Hepatocyte (in vitro differentiated cells): ENCODE results near the gene SLC12A1. TPM values are rescaled to one million over a fixed set of nuclear protein-coding genes. Genes with fewer than 3 reads are reported as not detected.

Experiments
- DNase-seq: peaks from one replicate; pipeline ENCODE4 v3.0.0-alpha.2; 2016; ENCODE audit warnings: low spot score
- H2AFZ ChIP-seq: fragments of 200-600 bp; sonication (generic); 2 replicates; pipeline ENCODE4 v1.6.0; 2016; ENCODE audit warnings: antibody characterized with exemption, mild to moderate bottlenecking
- H3K27ac ChIP-seq: fragments of 200-600 bp; sonication (generic); 2 replicates; pipeline ENCODE4 v1.5.1; 2016; ENCODE audit warnings: mild to moderate bottlenecking
- H3K27me3 ChIP-seq: fragments of 200-600 bp; sonication (generic); 2 replicates; pipeline ENCODE4 v1.6.1; 2016
- H3K36me3 ChIP-seq: fragments of 200-600 bp; sonication (generic); replicated peaks from 2 replicates; pipeline ENCODE4 v1.5.1; 2016; ENCODE audit warnings: low read depth; ENCODE audit not compliant: insufficient read depth
- H3K4me1 ChIP-seq: fragments of 200-600 bp; sonication (generic); 2 replicates; pipeline ENCODE4 v1.5.1; 2016; ENCODE audit warnings: mild to moderate bottlenecking, moderate library complexity; ENCODE audit not compliant: insufficient read depth
- H3K4me2 ChIP-seq: fragments of 200-600 bp; sonication (generic); 2 replicates; pipeline ENCODE4 v1.6.0; 2016
- H3K4me3 ChIP-seq: fragments of 200-600 bp; sonication (generic); 2 replicates; pipeline ENCODE4 v1.5.1; 2016; ENCODE audit warnings: mild to moderate bottlenecking
- H3K79me2 ChIP-seq: fragments of 200-600 bp; sonication (generic); 2 replicates; pipeline ENCODE4 v1.6.0; 2017; ENCODE audit warnings: mild to moderate bottlenecking
- H3K9me2 ChIP-seq: fragments of 200-600 bp; sonication (generic); replicated peaks from 2 replicates; pipeline ENCODE4 v1.6.0; 2017; ENCODE audit warnings: mild to moderate bottlenecking; ENCODE audit not compliant: insufficient read depth
- H3K9me3 ChIP-seq: fragments of 200-600 bp; sonication (generic); 2 replicates; pipeline ENCODE4 v1.5.1; 2016; ENCODE audit warnings: low read depth, mild to moderate bottlenecking
- H4K20me1 ChIP-seq: fragments of 200-600 bp; sonication (generic); 2 replicates; pipeline ENCODE4 v1.6.0; 2016; ENCODE audit warnings: mild to moderate bottlenecking; ENCODE audit not compliant: insufficient read depth, poor library complexity, severe bottlenecking
- CTCF ChIP-seq: fragments of 200-600 bp; sonication (generic); IDR thresholded peaks from 2 replicates; pipeline ENCODE4 v1.5.1; 2016; ENCODE audit warnings: antibody characterized with exemption, mild to moderate bottlenecking; ENCODE audit not compliant: poor library complexity
- EZH2 ChIP-seq: fragments of 200-600 bp; sonication (generic); IDR thresholded peaks from 2 replicates; pipeline ENCODE4 v1.6.1; 2016; ENCODE audit warnings: antibody characterized with exemption, mild to moderate bottlenecking, borderline replicate concordance
- EZH2phosphoT487 ChIP-seq: fragments of 200-600 bp; sonication (generic); IDR thresholded peaks from one replicate; pipeline ENCODE4 v1.6.1; 2018; ENCODE audit warnings: antibody characterized with exemption, mild to moderate bottlenecking, low read depth, moderate library complexity; ENCODE audit not compliant: unreplicated experiment, severe bottlenecking
- WGBS: methylation state at CpG from one replicate; pipeline ENCODE4 v1.1.6; 2016; ENCODE audit warnings: low lambda C conversion rate; ENCODE audit errors: missing lambda C conversion rate; 5-methylcytosine and 5-hydroxymethylcytosine counted together
- polyA plus RNA-seq: library from polyadenylated mRNA; unstranded; fragments of >200 nt; fragmentation: Nextera tagmentation; extraction: Ambion mirVana; gene quantifications from 2 replicates; pipeline ENCODE4 v1.2.1, GENCODE V29; 2016
- total RNA-seq: library from RNA; depleted of rRNA; stranded (reverse); fragments of >200 nt; gene quantifications from 2 replicates; pipeline ENCODE4 v1.2.3, GENCODE V29; 2014

SLC12A1 gene
- total and polyA plus RNA-seq, 2 experiments from 2014 or later = not detected

DNA sequence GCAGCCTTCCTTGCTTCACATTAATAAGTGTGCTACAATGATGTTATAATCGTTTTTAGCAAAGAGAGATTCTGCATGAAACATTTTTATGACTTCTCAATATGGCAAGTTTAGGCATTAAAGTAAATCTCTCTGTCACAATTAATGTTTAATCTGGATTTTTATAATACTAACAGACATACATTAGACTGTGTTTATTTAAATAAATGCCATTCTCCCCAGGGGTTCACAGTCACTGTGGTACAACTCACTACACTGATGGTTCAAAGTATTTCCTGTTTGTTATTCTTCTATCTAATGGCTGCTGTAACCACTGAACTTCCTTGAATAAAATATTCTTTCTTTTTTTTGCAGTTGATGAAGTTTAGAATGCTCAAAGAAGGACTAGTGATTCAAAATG, 59.0 kb downstream of the SLC12A1 start:
- 72% methylated on average over 1 of the region's 1 CpG for WGBS
- Histone ChIP-seq H3K79me2 (no peaks in the 10 kb centered on the region), H3K27ac (no peak overlapping the region), H3K9me3 (no peaks in the 10 kb centered on the region), H3K9me2 (no peaks in the 10 kb centered on the region), H3K4me3 (no peak overlapping the region), H3K4me1 (no peaks in the 10 kb centered on the region), H3K36me3 (no peaks in the 10 kb centered on the region), H3K4me2 (no peak overlapping the region), H4K20me1 (no peaks in the 10 kb centered on the region), H3K27me3 (no peaks in the 10 kb centered on the region), H2AFZ (no peak overlapping the region)
- DNase-seq = no peak
- TF ChIP-seq EZH2 (no peak), CTCF (no peak), EZH2phosphoT487 (no peak)

GRCh38 chr15:48266024-48266689, 60.1 kb downstream of the SLC12A1 start:
- Histone ChIP-seq H3K79me2 (no peaks in the 10 kb centered on the region), H4K20me1 (no peaks in the 10 kb centered on the region), H3K4me3 (no peak overlapping the region), H3K36me3 (no peaks in the 10 kb centered on the region), H3K9me2 (no peaks in the 10 kb centered on the region), H3K4me1 (no peaks in the 10 kb centered on the region), H3K27ac (no peak overlapping the region), H2AFZ (no peak overlapping the region), H3K9me3 (no peaks in the 10 kb centered on the region), H3K4me2 (no peak overlapping the region), H3K27me3 (no peaks in the 10 kb centered on the region)
- WGBS = 21% methylated on average over 4 of the region's 4 CpGs
- TF ChIP-seq CTCF (no peak), EZH2phosphoT487 (no peak), EZH2 (no peak)
- no peak for DNase-seq

DNA sequence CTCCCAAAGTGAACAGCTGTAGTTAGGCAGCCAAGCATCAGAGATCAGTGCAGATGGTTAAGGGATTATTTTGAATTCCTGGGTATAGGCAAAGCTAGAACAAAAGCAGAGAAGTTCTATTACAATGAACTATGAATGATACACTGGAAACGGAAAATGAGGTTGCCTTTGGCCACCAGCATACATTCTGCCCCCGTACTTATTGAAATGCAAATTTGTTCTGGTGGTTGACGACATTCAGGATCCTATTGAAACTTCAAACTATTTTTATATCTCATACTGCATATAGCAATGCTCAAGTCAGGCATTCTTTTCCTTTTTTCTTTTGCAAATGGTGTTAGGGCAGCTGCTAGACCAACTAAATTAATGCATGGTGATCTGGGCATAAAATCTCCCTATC, 61.7 kb downstream of the SLC12A1 start:
- H3K4me2 ChIP-seq = no peak overlapping the region
- WGBS = 82% methylated on average over 3 of the region's 3 CpGs
- H3K4me3 ChIP-seq = no peak overlapping the region

More for the DNA sequence above, 61.7 kb downstream of the SLC12A1 start:
- Histone ChIP-seq H3K79me2 (no peaks in the 10 kb centered on the region), H3K27me3 (no peaks in the 10 kb centered on the region), H4K20me1 (no peaks in the 10 kb centered on the region), H3K36me3 (no peaks in the 10 kb centered on the region), H3K4me1 (no peaks in the 10 kb centered on the region), H3K9me2 (no peaks in the 10 kb centered on the region), H2AFZ (no peak overlapping the region), H3K9me3 (no peaks in the 10 kb centered on the region), H3K27ac (no peak overlapping the region)
- no peak for DNase-seq
- no peak for TF ChIP-seq EZH2phosphoT487
- no peak for TF ChIP-seq EZH2
- no peak for TF ChIP-seq CTCF
